CD8-positive, alpha-beta memory T cell (primary cell): Measurements from ENCODE around the gene CFAP74. TPM values are rescaled to one million over a fixed set of nuclear protein-coding genes. Genes with fewer than 3 reads are reported as not detected.
"Not testable (repeated sequence)": the region's sequence is repeated elsewhere in the genome, so short reads cannot be mapped to it uniquely, and the experiment has no call there.

Source experiments
- CTCF ChIA-PET: fragments of 350-600 bp; sonication (Branson Sonifier 250); formaldehyde crosslinking; loops from one replicate; lab custom pipeline; 2021; ENCODE audit warnings: antibody characterized with exemption; lab: Charles Lee
- POLR2A ChIA-PET: fragments of 350-600 bp; sonication (Branson Sonifier 250); formaldehyde crosslinking; loops from one replicate; lab custom pipeline; 2021; ENCODE audit warnings: antibody characterized with exemption; lab: Charles Lee
- DNase-seq, 5 donors: peaks; one replicate each; pipeline versions ENCODE4 v3.0.0 to v3.0.0-alpha.2; 2020 to 2022; ENCODE audit warnings: mixed read lengths in 1 of 5
- H3K27ac ChIP-seq: one replicate; pipeline ENCODE4 v1.7.0; 2013; ENCODE audit warnings: low read depth, mild to moderate bottlenecking, low read length, moderate library complexity
- H3K27me3 ChIP-seq: 2 replicates; pipeline ENCODE4 v1.7.0; 2013; ENCODE audit warnings: low read length, mild to moderate bottlenecking; ENCODE audit not compliant: insufficient read depth, poor library complexity, severe bottlenecking
- H3K36me3 ChIP-seq: 2 replicates; pipeline ENCODE4 v1.7.0; 2013; ENCODE audit warnings: mild to moderate bottlenecking, low read length, moderate library complexity; ENCODE audit not compliant: insufficient read depth
- H3K4me1 ChIP-seq: 2 replicates; pipeline ENCODE4 v1.7.0; 2013; ENCODE audit warnings: mild to moderate bottlenecking, low read length, moderate library complexity; ENCODE audit not compliant: insufficient read depth
- H3K4me3 ChIP-seq: 2 replicates; pipeline ENCODE4 v1.7.0; 2013; ENCODE audit warnings: mild to moderate bottlenecking, low read length
- H3K9me3 ChIP-seq: 2 replicates; pipeline ENCODE4 v1.7.0; 2013; ENCODE audit warnings: mild to moderate bottlenecking, low read length
- H3K27ac Mint-ChIP-seq, 8 donors: one replicate each; pipeline ENCODE4 v1.8.0; 2020 to 2021; ENCODE audit warnings: mixed read lengths in 8 of 8, mild to moderate bottlenecking in 6 of 8, inconsistent platforms in 3 of 8, moderate library complexity in 3 of 8
- H3K27me3 Mint-ChIP-seq, 2 donors: one replicate each; pipeline ENCODE4 v1.8.0; 2020 to 2021; ENCODE audit warnings: mixed read lengths in 2 of 2, mild to moderate bottlenecking in 1 of 2, moderate library complexity in 1 of 2
- H3K36me3 Mint-ChIP-seq, 3 donors: one replicate each; pipeline ENCODE4 v1.8.0; 2020 to 2021; ENCODE audit warnings: mixed read lengths in 3 of 3, inconsistent platforms in 1 of 3, mild to moderate bottlenecking in 1 of 3
- H3K4me1 Mint-ChIP-seq, 3 donors: one replicate each; pipeline ENCODE4 v1.8.0; 2020 to 2021; ENCODE audit warnings: mixed read lengths in 3 of 3, inconsistent platforms in 1 of 3, mild to moderate bottlenecking in 1 of 3
- H3K4me3 Mint-ChIP-seq, 7 donors: one replicate each; pipeline ENCODE4 v1.8.0; 2020 to 2021; ENCODE audit warnings: mixed read lengths in 7 of 7, mild to moderate bottlenecking in 6 of 7, moderate library complexity in 4 of 7, inconsistent platforms in 2 of 7
- H3K9me3 Mint-ChIP-seq, 5 donors: one replicate each; pipeline ENCODE4 v1.8.0; 2020 to 2022; ENCODE audit warnings: mixed read lengths in 5 of 5, mild to moderate bottlenecking in 3 of 5, moderate library complexity in 2 of 5, inconsistent platforms in 1 of 5
- polyA plus RNA-seq: library from polyadenylated mRNA; unstranded; fragments of 300-500 nt; fragmentation: Illumina TruSeq; gene quantifications from one replicate; pipeline ENCODE4 v1.2.3, GENCODE V29; 2021
- total RNA-seq, 2 experiments: library from RNA; stranded (reverse); gene quantifications; one replicate each; pipeline ENCODE4 v1.2.3, GENCODE V29; 2021

Gene CFAP74
- total and polyA plus RNA-seq, 3 experiments from 2014 or later, result not detected

- Mint-ChIP-seq H3K4me3 (peak overlapping the region; percentile 76 to 93 (median 88)), H3K27ac (peak overlapping the region; percentile 71 to 97 (median 94)), H3K27me3 (peaks cover 0 to 4% of the 10 kb centered on the region in 2 donors), H3K36me3 (peaks cover 0 to 21% (median 0%) of the 10 kb centered on the region in 3 donors), H3K4me1 (peaks cover 46 to 68% (median 57%) of the 10 kb centered on the region in 3 donors), H3K9me3 (no peaks in the 10 kb centered on the region)
- no peaks in the 10 kb centered on the region for H3K9me3 ChIP-seq
- DNase-seq, result peak in 1 of 5 donors; percentile 3
- ChIA-PET CTCF (interaction anchor here (1.1 kb wide), 1 partner anchor 20 kb away, joined by 3 read pairs; no protein-coding TSS in a partner anchor), POLR2A (interaction anchor here (0.7 kb wide), 2 partner anchors 41 to 109 kb away, joined by 3 to 7 read pairs; no protein-coding TSS in a partner anchor)
- H3K27me3 ChIP-seq, result no peaks in the 10 kb centered on the region
- no peaks in the 10 kb centered on the region for H3K36me3 ChIP-seq
- peak overlapping the region; percentile 84 for H3K27ac ChIP-seq
- peaks cover 64% of the 10 kb centered on the region for H3K4me1 ChIP-seq
- peak overlapping the region; percentile 51 for H3K4me3 ChIP-seq
Observed at GRCh38 chr1:1889090-1889750, 114.4 kb downstream of the CFAP74 start.

GRCh38 chr1:1883890-1884289 is 119.7 kb downstream of the CFAP74 start:
- not testable (repeated sequence) for H3K9me3 Mint-ChIP-seq, H3K27me3 ChIP-seq, H3K27ac ChIP-seq, H3K4me3 ChIP-seq, H3K36me3 ChIP-seq, H3K9me3 ChIP-seq, H3K27me3 Mint-ChIP-seq
- H3K27ac Mint-ChIP-seq, result peak overlapping the region in 5 of 8 donors; percentile 37 to 90 (median 64)
- DNase-seq, result peak in 1 of 5 donors; percentile 30
- H3K4me3 Mint-ChIP-seq, result peak overlapping the region in 6 of 7 donors; percentile 33 to 66 (median 52)
- peaks cover 0 to 31% (median under 1%) of the 10 kb centered on the region in 3 donors for H3K36me3 Mint-ChIP-seq
- peaks cover 67 to 88% (median 83%) of the 10 kb centered on the region in 3 donors for H3K4me1 Mint-ChIP-seq
- peaks cover 89% of the 10 kb centered on the region for H3K4me1 ChIP-seq
- ChIA-PET CTCF (interaction anchor here (1.1 to 1.4 kb wide), 2 partner anchors 22 to 25 kb away, joined by 3 to 6 read pairs; no protein-coding TSS in a partner anchor), POLR2A (interaction anchor here (1.0 kb wide), 1 partner anchor 25 kb away, joined by 3 read pairs; no protein-coding TSS in a partner anchor)

GRCh38 chr1:1883092-1883873 is 120.3 kb downstream of the CFAP74 start:
- peaks cover 67 to 88% (median 83%) of the 10 kb centered on the region in 3 donors for H3K4me1 Mint-ChIP-seq
- no peaks in the 10 kb centered on the region for H3K36me3 ChIP-seq
- peaks cover 0 to 36% (median 6%) of the 10 kb centered on the region in 3 donors for H3K36me3 Mint-ChIP-seq
- no peaks in the 10 kb centered on the region for H3K9me3 Mint-ChIP-seq
- no peaks in the 10 kb centered on the region for H3K9me3 ChIP-seq
- H3K4me3 Mint-ChIP-seq, result peak overlapping the region; percentile 3 to 66 (median 51)
- H3K27ac ChIP-seq, result no peak overlapping the region
- H3K27me3 ChIP-seq, result no peaks in the 10 kb centered on the region
- H3K4me3 ChIP-seq, result no peak overlapping the region
- peaks cover 89% of the 10 kb centered on the region for H3K4me1 ChIP-seq
- peak overlapping the region in 7 of 8 donors; percentile 29 to 90 (median 64) for H3K27ac Mint-ChIP-seq
- POLR2A ChIA-PET, result interaction anchor here (0.7 to 1.0 kb wide), 2 partner anchors 26 to 182 kb away, joined by 3 to 7 read pairs; no protein-coding TSS in a partner anchor
- peaks cover 0 to 2% of the 10 kb centered on the region in 2 donors for H3K27me3 Mint-ChIP-seq
- DNase-seq, result peak in 1 of 5 donors; percentile 6
- CTCF ChIA-PET, result interaction anchor here (1.1 to 1.4 kb wide), 2 partner anchors 23 to 25 kb away, joined by 3 to 6 read pairs; no protein-coding TSS in a partner anchor

GRCh38 chr1:1881727-1882126 is 121.9 kb downstream of the CFAP74 start:
- H3K4me3 ChIP-seq, result no peak overlapping the region
- DNase-seq, result peak in 1 of 5 donors; percentile 21
- Mint-ChIP-seq H3K27ac (peak overlapping the region in 6 of 8 donors; percentile 50 to 82 (median 70)), H3K27me3 (peaks cover 0 to 4% of the 10 kb centered on the region in 2 donors), H3K36me3 (peaks cover 0 to 37% (median 6%) of the 10 kb centered on the region in 3 donors), H3K9me3 (no peaks in the 10 kb centered on the region), H3K4me3 (peak overlapping the region in 5 of 7 donors; percentile 39 to 75 (median 65)), H3K4me1 (peaks cover 62 to 83% (median 77%) of the 10 kb centered on the region in 3 donors)
- H3K27ac ChIP-seq, result no peak overlapping the region
- peaks cover 84% of the 10 kb centered on the region for H3K4me1 ChIP-seq
- ChIA-PET POLR2A (no interaction called here), CTCF (interaction anchor here (0.8 to 1.1 kb wide), 2 partner anchors 16 to 23 kb away, joined by 3 read pairs; no protein-coding TSS in a partner anchor)
- H3K36me3 ChIP-seq, result no peaks in the 10 kb centered on the region
- H3K9me3 ChIP-seq, result no peaks in the 10 kb centered on the region
- no peaks in the 10 kb centered on the region for H3K27me3 ChIP-seq

- Histone ChIP-seq H3K9me3 (no peaks in the 10 kb centered on the region), H3K4me1 (peaks cover 85% of the 10 kb centered on the region), H3K4me3 (no peak overlapping the region), H3K27me3 (no peaks in the 10 kb centered on the region), H3K36me3 (peaks cover 8% of the 10 kb centered on the region), H3K27ac (no peak overlapping the region)
- Mint-ChIP-seq H3K9me3 (no peaks in the 10 kb centered on the region), H3K36me3 (peaks cover 0 to 43% (median 12%) of the 10 kb centered on the region in 3 donors), H3K27ac (peak overlapping the region; percentile 49 to 93 (median 76)), H3K4me3 (peak overlapping the region; percentile 19 to 75 (median 69)), H3K4me1 (peaks cover 66 to 84% (median 78%) of the 10 kb centered on the region in 3 donors), H3K27me3 (peaks cover 0 to 2% of the 10 kb centered on the region in 2 donors)
- CTCF ChIA-PET, result interaction anchor here (0.8 to 1.1 kb wide), 2 partner anchors 17 to 24 kb away, joined by 3 read pairs; no protein-coding TSS in a partner anchor
- POLR2A ChIA-PET, result no interaction called here
- DNase-seq, result peak in 1 of 5 donors; percentile 15
Observed at GRCh38 chr1:1880617-1881312, 122.8 kb downstream of the CFAP74 start.

- POLR2A ChIA-PET, result interaction anchor here (0.6 kb wide), 1 partner anchor 271 kb away, joined by 8 read pairs; no protein-coding TSS in a partner anchor
- H3K4me3 ChIP-seq, result no peak overlapping the region
- CTCF ChIA-PET, result no interaction called here
- peak overlapping the region in 3 of 8 donors; percentile 50 to 71 (median 58) for H3K27ac Mint-ChIP-seq
- no peaks in the 10 kb centered on the region for H3K27me3 ChIP-seq
- no peak for DNase-seq
- peaks cover 0 to 51% (median 12%) of the 10 kb centered on the region in 3 donors for H3K36me3 Mint-ChIP-seq
- peak overlapping the region in 3 of 7 donors; percentile 34 to 71 (median 44) for H3K4me3 Mint-ChIP-seq
- no peak overlapping the region for H3K27ac ChIP-seq
- H3K4me1 ChIP-seq, result peaks cover 86% of the 10 kb centered on the region
- peaks cover 0 to 2% of the 10 kb centered on the region in 2 donors for H3K27me3 Mint-ChIP-seq
- no peaks in the 10 kb centered on the region for H3K9me3 ChIP-seq
- peaks cover 8% of the 10 kb centered on the region for H3K36me3 ChIP-seq
- no peaks in the 10 kb centered on the region for H3K9me3 Mint-ChIP-seq
- H3K4me1 Mint-ChIP-seq, result peaks cover 71 to 91% (median 84%) of the 10 kb centered on the region in 3 donors
Observed at GRCh38 chr1:1879942-1880341, 123.6 kb downstream of the CFAP74 start.

GRCh38 chr1:1877865-1878436 is 125.6 kb downstream of the CFAP74 start:
- H3K27ac Mint-ChIP-seq, result peak overlapping the region; percentile 18 to 94 (median 66)
- Histone ChIP-seq H3K4me3 (no peak overlapping the region), H3K4me1 (peaks cover 85% of the 10 kb centered on the region), H3K27me3 (no peaks in the 10 kb centered on the region), H3K36me3 (peaks cover 8% of the 10 kb centered on the region), H3K9me3 (no peaks in the 10 kb centered on the region), H3K27ac (no peak overlapping the region)
- no peak for DNase-seq
- peaks cover 0 to 2% of the 10 kb centered on the region in 2 donors for H3K27me3 Mint-ChIP-seq
- H3K4me1 Mint-ChIP-seq, result peaks cover 70 to 88% (median 81%) of the 10 kb centered on the region in 3 donors
- ChIA-PET POLR2A (no interaction called here), CTCF (no interaction called here)
- peak overlapping the region; percentile 0 to 56 (median 6) for H3K4me3 Mint-ChIP-seq
- H3K9me3 Mint-ChIP-seq, result no peaks in the 10 kb centered on the region
- peaks cover 0 to 56% (median 12%) of the 10 kb centered on the region in 3 donors for H3K36me3 Mint-ChIP-seq
